ENCODE results near the gene COLEC12.

DNA sequence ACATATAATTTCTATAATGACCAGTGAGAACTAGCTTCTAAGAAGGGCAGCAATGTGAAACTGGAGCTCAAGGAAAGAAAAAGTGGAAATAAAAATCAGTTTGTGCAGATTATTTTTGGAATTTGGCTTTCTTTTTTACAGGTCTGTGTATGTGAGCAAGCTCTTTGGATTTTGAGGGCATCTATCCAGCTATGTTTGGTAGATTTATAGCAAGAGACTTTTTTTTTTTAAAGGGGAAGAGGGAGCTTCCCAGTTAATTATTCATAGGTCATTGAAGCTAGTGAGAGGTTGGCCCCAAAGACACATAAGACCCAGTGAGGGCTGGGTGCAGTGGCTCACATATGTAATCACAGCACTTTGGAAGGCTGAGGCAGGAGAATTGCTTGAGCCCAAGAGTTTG, 24.0 kb upstream of the COLEC12 start:
- no peak for TF ChIP-seq POLR2A (IDR thresholded peaks at IDR 0.05; ENCODE audit: low read depth, low read length)
- TF ChIP-seq, protein P1, sequence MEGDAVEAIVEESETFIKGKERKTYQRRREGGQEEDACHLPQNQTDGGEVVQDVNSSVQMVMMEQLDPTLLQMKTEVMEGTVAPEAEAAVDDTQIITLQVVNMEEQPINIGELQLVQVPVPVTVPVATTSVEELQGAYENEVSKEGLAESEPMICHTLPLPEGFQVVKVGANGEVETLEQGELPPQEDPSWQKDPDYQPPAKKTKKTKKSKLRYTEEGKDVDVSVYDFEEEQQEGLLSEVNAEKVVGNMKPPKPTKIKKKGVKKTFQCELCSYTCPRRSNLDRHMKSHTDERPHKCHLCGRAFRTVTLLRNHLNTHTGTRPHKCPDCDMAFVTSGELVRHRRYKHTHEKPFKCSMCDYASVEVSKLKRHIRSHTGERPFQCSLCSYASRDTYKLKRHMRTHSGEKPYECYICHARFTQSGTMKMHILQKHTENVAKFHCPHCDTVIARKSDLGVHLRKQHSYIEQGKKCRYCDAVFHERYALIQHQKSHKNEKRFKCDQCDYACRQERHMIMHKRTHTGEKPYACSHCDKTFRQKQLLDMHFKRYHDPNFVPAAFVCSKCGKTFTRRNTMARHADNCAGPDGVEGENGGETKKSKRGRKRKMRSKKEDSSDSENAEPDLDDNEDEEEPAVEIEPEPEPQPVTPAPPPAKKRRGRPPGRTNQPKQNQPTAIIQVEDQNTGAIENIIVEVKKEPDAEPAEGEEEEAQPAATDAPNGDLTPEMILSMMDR (IDR thresholded peaks at IDR 0.05; ENCODE audit: extremely low read depth in 1 of 2, insufficient read depth in 1 of 2, low read depth in 1 of 2, low read length in 2 of 2) = no peak
- TF ChIP-seq POLR2AphosphoS5 (IDR thresholded peaks at IDR 0.05; ENCODE audit: insufficient read depth, low read depth, low read length) = no peak
- TF ChIP-seq MYC (IDR thresholded peaks at IDR 0.05; ENCODE audit: low read depth, low read length) = no peak
- TF ChIP-seq, protein P2, sequence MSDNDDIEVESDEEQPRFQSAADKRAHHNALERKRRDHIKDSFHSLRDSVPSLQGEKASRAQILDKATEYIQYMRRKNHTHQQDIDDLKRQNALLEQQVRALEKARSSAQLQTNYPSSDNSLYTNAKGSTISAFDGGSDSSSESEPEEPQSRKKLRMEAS (IDR thresholded peaks at IDR 0.05; ENCODE audit: insufficient read depth, insufficient read length) = no peak
- no peak for TF ChIP-seq EZH2 (IDR thresholded peaks at IDR 0.05; ENCODE audit: borderline replicate concordance, low read depth, low read length, severe bottlenecking)
- no peak for TF ChIP-seq JUN (IDR thresholded peaks at IDR 0.05; ENCODE audit: borderline replicate concordance, insufficient read depth, insufficient read length, low read depth)
